DOHH2 (cell line): ENCODE measurements around the gene CD1D.

Experiments
- H3F3A ChIP-seq: fragments of 200-600 bp; sonication (generic), shearing (Covaris generic); 2 replicates; pipeline ENCODE4 v1.6.0; 2016; ENCODE audit warnings: antibody characterized with exemption, mild to moderate bottlenecking; ENCODE audit not compliant: control insufficient read depth, insufficient read depth
- H3K27ac ChIP-seq: fragments of 200-600 bp; sonication (generic); 2 replicates; pipeline ENCODE4 v1.5.1; 2014; ENCODE audit warnings: low read depth, mild to moderate bottlenecking, low read length, moderate library complexity
- H3K27me3 ChIP-seq: fragments of 200-600 bp; sonication (generic); 2 replicates; pipeline ENCODE4 v1.6.1; 2014; ENCODE audit warnings: mild to moderate bottlenecking, low read length, mixed read lengths; ENCODE audit not compliant: control insufficient read depth
- H3K36me3 ChIP-seq: fragments of 200-600 bp; sonication (generic); 2 replicates; pipeline ENCODE4 v1.6.1; 2014; ENCODE audit warnings: mild to moderate bottlenecking, low read length, moderate library complexity, mixed read lengths; ENCODE audit not compliant: control insufficient read depth
- H3K4me1 ChIP-seq: fragments of 200-600 bp; sonication (generic); 2 replicates; pipeline ENCODE4 v1.6.1; 2014; ENCODE audit warnings: mild to moderate bottlenecking, low read length, mixed read lengths; ENCODE audit not compliant: control insufficient read depth
- H3K4me2 ChIP-seq: fragments of 200-600 bp; sonication (generic); 2 replicates; pipeline ENCODE4 v1.6.0; 2014; ENCODE audit warnings: mild to moderate bottlenecking, low read length, moderate library complexity
- H3K4me3 ChIP-seq: fragments of 200-600 bp; sonication (generic); 2 replicates; pipeline ENCODE4 v1.5.1; 2014; ENCODE audit warnings: mild to moderate bottlenecking, low read length, mixed read lengths
- H3K79me2 ChIP-seq: fragments of 200-600 bp; sonication (generic); 2 replicates; pipeline ENCODE4 v1.6.1; 2014; ENCODE audit warnings: mild to moderate bottlenecking, low read length, mixed read lengths; ENCODE audit not compliant: control insufficient read depth
- H3K9me2 ChIP-seq: fragments of 200-600 bp; sonication (generic); replicated peaks from 2 replicates; pipeline ENCODE4 v1.6.1; 2014; ENCODE audit warnings: mild to moderate bottlenecking, low read length, mixed read lengths; ENCODE audit not compliant: control insufficient read depth
- H3K9me3 ChIP-seq: fragments of 200-600 bp; sonication (generic); 2 replicates; pipeline ENCODE4 v1.6.1; 2014; ENCODE audit warnings: antibody characterized with exemption, low read length, mixed read lengths; ENCODE audit not compliant: control insufficient read depth, insufficient read depth
- H4K20me1 ChIP-seq: fragments of 200-600 bp; sonication (generic); 2 replicates; pipeline ENCODE4 v1.6.0; 2014; ENCODE audit warnings: low read depth, mild to moderate bottlenecking, antibody characterized with exemption, low read length, moderate library complexity; ENCODE audit not compliant: control insufficient read depth, insufficient read depth
- CTCF ChIP-seq: fragments of 200-600 bp; sonication (generic); IDR thresholded peaks from one replicate; pipeline ENCODE4 v1.5.1; 2014; ENCODE audit warnings: antibody characterized with exemption, mild to moderate bottlenecking, low read depth, low read length; ENCODE audit not compliant: poor library complexity, severe bottlenecking
- EZH2phosphoT487 ChIP-seq: fragments of 200-600 bp; sonication (generic); IDR thresholded peaks from 2 replicates; pipeline ENCODE4 v1.6.1; 2017; ENCODE audit warnings: borderline replicate concordance, mild to moderate bottlenecking, antibody characterized with exemption, low read length, moderate library complexity, mixed read lengths

CD1D gene

DNA sequence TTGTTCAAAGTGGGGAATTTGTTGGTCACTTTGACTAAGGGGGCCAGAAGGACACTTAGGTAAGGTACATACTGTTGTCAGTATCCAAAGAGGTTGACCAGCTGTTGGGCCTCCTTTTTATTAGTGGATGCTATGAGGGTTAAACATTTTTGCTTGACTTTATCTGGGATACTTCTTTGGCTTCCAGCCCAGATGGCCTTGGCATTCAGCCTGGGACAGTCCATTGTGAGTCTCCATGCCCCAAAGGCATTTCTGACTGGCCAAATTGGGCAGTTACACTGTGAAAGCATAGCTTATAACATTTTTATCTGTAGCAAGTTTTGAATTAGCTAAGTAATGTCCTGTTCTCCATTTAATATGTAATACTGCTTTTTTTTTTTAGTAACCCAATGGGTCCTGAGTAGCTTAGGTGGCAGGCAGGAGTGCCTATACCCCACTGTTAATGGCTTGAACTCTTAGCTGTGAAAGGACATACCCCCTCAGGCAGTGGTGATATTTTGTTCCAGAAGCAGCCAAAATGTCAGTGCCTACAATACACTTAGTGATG, 35.4 kb upstream of the CD1D start:
- H3K36me3 ChIP-seq, result no peaks in the 10 kb centered on the region
- H3K9me3 ChIP-seq, result peaks cover 10% of the 10 kb centered on the region; the same call in 1 of the 2 replicates
- H3F3A ChIP-seq, result peaks cover 10% of the 10 kb centered on the region
- H3K4me2 ChIP-seq, result no peak overlapping the region
- H3K27me3 ChIP-seq, result no peaks in the 10 kb centered on the region
- H3K4me3 ChIP-seq, result no peak overlapping the region
- H3K9me2 ChIP-seq, result no peaks in the 10 kb centered on the region; the same call in 1 of the 2 replicates
- no peaks in the 10 kb centered on the region for H3K79me2 ChIP-seq
- TF ChIP-seq CTCF (no peak), EZH2phosphoT487 (no peak)
- H3K27ac ChIP-seq, result no peak overlapping the region
- peaks cover 21% of the 10 kb centered on the region for H3K4me1 ChIP-seq
- H4K20me1 ChIP-seq, result no peaks in the 10 kb centered on the region

GRCh38 chr1:158146165-158146564, 34.5 kb upstream of the CD1D start:
- Histone ChIP-seq H3K27ac (no peak overlapping the region), H3K36me3 (no peaks in the 10 kb centered on the region), H3K4me3 (no peak overlapping the region), H3K27me3 (no peaks in the 10 kb centered on the region), H4K20me1 (no peaks in the 10 kb centered on the region), H3K9me3 (peaks cover 10% of the 10 kb centered on the region; the same call in 1 of the 2 replicates), H3K9me2 (no peaks in the 10 kb centered on the region; the same call in 1 of the 2 replicates), H3F3A (peaks cover 10% of the 10 kb centered on the region), H3K4me2 (no peak overlapping the region), H3K4me1 (peaks cover 30% of the 10 kb centered on the region), H3K79me2 (no peaks in the 10 kb centered on the region)
- TF ChIP-seq EZH2phosphoT487 (no peak), CTCF (no peak)

- Histone ChIP-seq H3K9me3 (peaks cover 10% of the 10 kb centered on the region; the same call in 1 of the 2 replicates), H3K27ac (no peak overlapping the region), H3K4me3 (no peak overlapping the region), H3K79me2 (no peaks in the 10 kb centered on the region), H4K20me1 (no peaks in the 10 kb centered on the region), H3K4me2 (no peak overlapping the region), H3K4me1 (peaks cover 30% of the 10 kb centered on the region), H3F3A (peaks cover 10% of the 10 kb centered on the region), H3K36me3 (no peaks in the 10 kb centered on the region), H3K27me3 (no peaks in the 10 kb centered on the region), H3K9me2 (no peaks in the 10 kb centered on the region; the same call in 1 of the 2 replicates)
- TF ChIP-seq EZH2phosphoT487 (no peak), CTCF (no peak)
Observed at GRCh38 chr1:158146739-158147138, 34.0 kb upstream of the CD1D start.
